Measurements from ENCODE around the gene RAPH1.
"Not testable (repeated sequence)": the region's sequence is repeated elsewhere in the genome, so short reads cannot be mapped to it uniquely, and the experiment has no call there.

The RAPH1 gene

GRCh38 chr2:203399031-203399430 lies 136.1 kb downstream of the RAPH1 start:
- Histone ChIP-seq H3K9ac (ENCODE audit: low read depth, low read length) (no peak overlapping the region), H3K36me3 (ENCODE audit: control insufficient read depth, insufficient read depth, low read length) (peaks cover 49% of the 10 kb centered on the region)

DNA sequence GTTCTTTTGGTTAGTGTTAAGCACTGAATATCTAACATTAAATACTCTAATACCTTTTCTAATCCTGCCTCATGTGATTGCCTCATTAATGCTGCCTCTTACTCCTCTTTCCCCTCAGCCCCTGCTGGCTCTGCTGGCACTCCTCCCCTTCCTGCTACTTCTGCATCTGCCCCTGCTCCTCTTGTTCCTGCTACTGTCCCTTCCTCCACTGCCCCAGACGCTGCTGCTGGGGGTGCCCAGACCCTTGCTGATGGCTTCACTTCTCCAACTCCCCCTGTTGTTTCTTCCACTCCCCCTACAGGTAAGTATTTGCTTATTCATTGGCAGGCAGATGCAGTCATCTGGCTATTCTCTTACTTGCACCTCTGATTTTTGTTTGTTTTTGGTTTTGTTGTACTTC lies 138.4 kb downstream of the RAPH1 start:
- Histone ChIP-seq H3K4me3 (ENCODE audit: low read depth, low read length) (no peak overlapping the region), H3K27me3 (ENCODE audit: control insufficient read depth, insufficient read depth, low read length) (no peaks in the 10 kb centered on the region)

More at GRCh38 chr2:203399031-203399430, 136.1 kb downstream of the RAPH1 start:
- Histone ChIP-seq H3K4me1 (ENCODE audit: control insufficient read depth, insufficient read depth, low read length) (peaks cover 7% of the 10 kb centered on the region; the same call in 1 of the 2 replicates), H3K27ac (ENCODE audit: low read depth, low read length) (no peak overlapping the region), H3K4me3 (ENCODE audit: low read depth, low read length) (no peak overlapping the region), H3K9me3 (ENCODE audit: control insufficient read depth, insufficient read depth, low read length) (no peaks in the 10 kb centered on the region), H3K27me3 (ENCODE audit: control insufficient read depth, insufficient read depth, low read length) (no peaks in the 10 kb centered on the region)

DNA sequence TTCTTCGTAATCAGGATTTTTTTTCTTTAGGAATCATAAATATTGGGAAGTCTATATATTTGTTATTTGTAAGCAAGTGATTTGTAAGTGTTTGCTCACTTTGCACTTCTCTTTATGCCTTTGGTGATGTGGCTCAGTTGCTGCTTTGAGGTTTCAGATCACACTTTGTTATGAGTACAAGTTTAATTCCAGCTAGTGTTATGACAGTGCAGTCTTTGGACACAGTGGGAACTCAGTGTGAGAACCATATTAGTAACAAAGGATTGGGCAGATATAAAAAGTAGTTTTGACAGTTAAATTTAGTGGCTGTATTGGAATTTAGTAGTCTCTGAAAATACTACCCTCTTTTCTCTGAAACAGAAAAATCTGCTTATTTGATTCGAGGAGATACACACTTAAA lies 139.2 kb downstream of the RAPH1 start:
- Histone ChIP-seq H3K36me3 (ENCODE audit: control insufficient read depth, insufficient read depth, low read length) (peaks cover 51% of the 10 kb centered on the region), H3K4me1 (ENCODE audit: control insufficient read depth, insufficient read depth, low read length) (peaks cover 7% of the 10 kb centered on the region; the same call in 1 of the 2 replicates), H3K27ac (ENCODE audit: low read depth, low read length) (no peak overlapping the region), H3K27me3 (ENCODE audit: control insufficient read depth, insufficient read depth, low read length) (no peaks in the 10 kb centered on the region), H3K9ac (ENCODE audit: low read depth, low read length) (no peak overlapping the region), H3K4me3 (ENCODE audit: low read depth, low read length) (no peak overlapping the region), H3K9me3 (ENCODE audit: control insufficient read depth, insufficient read depth, low read length) (no peaks in the 10 kb centered on the region)

More for the DNA sequence above, 138.4 kb downstream of the RAPH1 start:
- Histone ChIP-seq H3K9ac (ENCODE audit: low read depth, low read length) (no peak overlapping the region), H3K4me1 (ENCODE audit: control insufficient read depth, insufficient read depth, low read length) (peaks cover 7% of the 10 kb centered on the region; the same call in 1 of the 2 replicates), H3K9me3 (ENCODE audit: control insufficient read depth, insufficient read depth, low read length) (no peaks in the 10 kb centered on the region), H3K36me3 (ENCODE audit: control insufficient read depth, insufficient read depth, low read length) (peaks cover 45% of the 10 kb centered on the region), H3K27ac (ENCODE audit: low read depth, low read length) (no peak overlapping the region)

GRCh38 chr2:203394519-203395227 lies 140.4 kb downstream of the RAPH1 start:
- H3K27ac ChIP-seq (ENCODE audit: low read depth, low read length): no peak overlapping the region
- H3K9ac ChIP-seq (ENCODE audit: low read depth, low read length): no peak overlapping the region
- H3K36me3 ChIP-seq (ENCODE audit: control insufficient read depth, insufficient read depth, low read length): peaks cover 52% of the 10 kb centered on the region
- no peaks in the 10 kb centered on the region for H3K9me3 ChIP-seq (ENCODE audit: control insufficient read depth, insufficient read depth, low read length)
- H3K27me3 ChIP-seq (ENCODE audit: control insufficient read depth, insufficient read depth, low read length): no peaks in the 10 kb centered on the region
- no peak overlapping the region for H3K4me3 ChIP-seq (ENCODE audit: low read depth, low read length)
- H3K4me1 ChIP-seq (ENCODE audit: control insufficient read depth, insufficient read depth, low read length): peaks cover 7% of the 10 kb centered on the region; the same call in 1 of the 2 replicates

DNA sequence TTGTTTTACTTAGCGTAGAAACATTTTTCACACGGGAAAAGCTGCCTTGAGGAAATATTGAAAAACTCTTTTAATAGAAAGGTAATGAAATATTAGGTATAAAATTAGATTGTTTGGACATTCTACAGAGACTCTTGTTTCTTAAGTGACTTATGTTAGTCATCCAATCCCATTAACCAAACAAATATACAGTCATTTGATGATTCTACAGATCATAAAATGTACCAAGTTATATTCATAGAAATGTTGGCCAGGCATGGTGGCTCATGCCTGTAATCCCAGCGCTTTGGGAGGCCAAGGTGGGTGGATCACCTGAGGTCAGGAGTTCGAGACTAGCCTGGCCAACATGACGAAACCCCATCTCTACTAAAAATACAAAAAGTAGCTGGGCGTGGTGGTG lies 146.9 kb downstream of the RAPH1 start:
- not testable (repeated sequence) for H3K4me3 ChIP-seq (ENCODE audit: low read depth, low read length); H3K4me1 ChIP-seq (ENCODE audit: control insufficient read depth, insufficient read depth, low read length); H3K27me3 ChIP-seq (ENCODE audit: control insufficient read depth, insufficient read depth, low read length); H3K9me3 ChIP-seq (ENCODE audit: control insufficient read depth, insufficient read depth, low read length); H3K9ac ChIP-seq (ENCODE audit: low read depth, low read length); H3K27ac ChIP-seq (ENCODE audit: low read depth, low read length)
- peaks cover 34% of the 10 kb centered on the region for H3K36me3 ChIP-seq (ENCODE audit: control insufficient read depth, insufficient read depth, low read length)

DNA sequence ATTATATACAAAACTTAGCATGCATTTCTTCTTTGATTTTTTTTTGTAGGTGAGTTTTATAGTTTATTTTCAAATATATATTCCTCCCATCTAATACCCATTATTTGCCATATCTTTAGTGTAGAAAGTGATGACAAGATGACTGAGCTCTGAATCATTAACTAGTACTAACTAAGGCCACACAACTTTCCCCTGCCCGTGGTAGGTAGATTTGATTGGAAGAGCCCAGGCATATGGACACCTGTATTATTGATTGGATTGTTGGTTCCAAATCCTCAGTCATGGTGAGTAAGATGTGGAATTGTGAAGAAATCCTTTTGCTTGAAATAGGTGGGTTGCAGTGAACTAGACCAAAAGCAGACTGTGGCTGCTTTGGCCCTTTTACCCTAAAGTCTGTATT lies 152.1 kb downstream of the RAPH1 start:
- no peak overlapping the region for H3K27ac ChIP-seq (ENCODE audit: low read depth, low read length)

DNA sequence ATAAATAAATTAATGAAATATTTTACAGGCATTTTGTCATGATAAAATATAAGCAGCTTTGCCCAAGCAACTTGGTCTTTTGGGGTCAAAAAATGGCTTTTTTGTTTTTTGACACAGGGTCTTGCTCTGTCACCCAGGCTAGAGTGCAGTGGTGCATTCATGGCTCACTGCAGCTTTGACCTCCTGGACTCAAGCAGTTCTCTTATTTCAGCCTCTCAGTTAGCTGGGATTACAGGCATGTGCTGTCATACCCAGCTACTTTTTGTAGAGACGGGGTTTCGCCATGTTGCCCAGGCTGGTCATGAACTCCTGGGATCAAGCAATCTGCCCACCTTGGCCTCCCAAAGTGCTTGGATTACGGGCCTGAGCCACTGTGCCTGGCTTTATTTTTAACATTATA lies 155.9 kb downstream of the RAPH1 start:
- H3K9me3 ChIP-seq (ENCODE audit: control insufficient read depth, insufficient read depth, low read length): no peaks in the 10 kb centered on the region
- H3K4me3 ChIP-seq (ENCODE audit: low read depth, low read length): no peak overlapping the region
- H3K27ac ChIP-seq (ENCODE audit: low read depth, low read length): no peak overlapping the region
- H3K9ac ChIP-seq (ENCODE audit: low read depth, low read length): no peak overlapping the region
- no peaks in the 10 kb centered on the region for H3K4me1 ChIP-seq (ENCODE audit: control insufficient read depth, insufficient read depth, low read length)
- H3K27me3 ChIP-seq (ENCODE audit: control insufficient read depth, insufficient read depth, low read length): no peaks in the 10 kb centered on the region
- H3K36me3 ChIP-seq (ENCODE audit: control insufficient read depth, insufficient read depth, low read length): peaks cover 21% of the 10 kb centered on the region

More for the DNA sequence above, 152.1 kb downstream of the RAPH1 start:
- H3K36me3 ChIP-seq (ENCODE audit: control insufficient read depth, insufficient read depth, low read length): peaks cover 24% of the 10 kb centered on the region
- no peaks in the 10 kb centered on the region for H3K27me3 ChIP-seq (ENCODE audit: control insufficient read depth, insufficient read depth, low read length)
- no peak overlapping the region for H3K4me3 ChIP-seq (ENCODE audit: low read depth, low read length)
- no peak overlapping the region for H3K9ac ChIP-seq (ENCODE audit: low read depth, low read length)
- no peaks in the 10 kb centered on the region for H3K4me1 ChIP-seq (ENCODE audit: control insufficient read depth, insufficient read depth, low read length)
- H3K9me3 ChIP-seq (ENCODE audit: control insufficient read depth, insufficient read depth, low read length): no peaks in the 10 kb centered on the region

DNA sequence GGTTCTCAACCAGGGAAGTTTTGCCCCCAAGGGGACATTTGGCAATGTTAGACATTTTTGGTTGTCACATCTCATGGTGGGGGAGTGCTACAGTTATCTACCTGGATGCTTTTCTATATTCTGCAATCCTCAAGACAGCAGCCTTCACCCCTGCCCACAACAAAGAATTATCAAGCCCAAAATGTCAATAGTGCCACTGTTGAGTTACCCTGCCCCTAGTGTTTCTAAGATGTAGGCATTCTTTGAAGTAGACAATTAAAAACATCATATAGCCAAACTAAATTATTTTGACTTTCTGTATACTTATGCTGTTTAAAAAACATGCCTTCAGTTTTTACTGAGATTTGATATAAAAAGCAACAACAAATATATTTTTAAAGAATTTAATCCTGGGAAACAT lies 158.9 kb downstream of the RAPH1 start:
- H3K9me3 ChIP-seq (ENCODE audit: control insufficient read depth, insufficient read depth, low read length): no peaks in the 10 kb centered on the region; the same call in none of the 2 replicates
- H3K4me1 ChIP-seq (ENCODE audit: control insufficient read depth, insufficient read depth, low read length): no peaks in the 10 kb centered on the region
- H3K27ac ChIP-seq (ENCODE audit: low read depth, low read length): no peak overlapping the region
- no peak overlapping the region for H3K9ac ChIP-seq (ENCODE audit: low read depth, low read length)
- no peak overlapping the region for H3K4me3 ChIP-seq (ENCODE audit: low read depth, low read length)
- H3K27me3 ChIP-seq (ENCODE audit: control insufficient read depth, insufficient read depth, low read length): no peaks in the 10 kb centered on the region
- peaks cover 14% of the 10 kb centered on the region for H3K36me3 ChIP-seq (ENCODE audit: control insufficient read depth, insufficient read depth, low read length)

- not testable (repeated sequence) for H3K9ac ChIP-seq (ENCODE audit: low read depth, low read length); H3K4me3 ChIP-seq (ENCODE audit: low read depth, low read length); H3K27me3 ChIP-seq (ENCODE audit: control insufficient read depth, insufficient read depth, low read length); H3K4me1 ChIP-seq (ENCODE audit: control insufficient read depth, insufficient read depth, low read length); H3K9me3 ChIP-seq (ENCODE audit: control insufficient read depth, insufficient read depth, low read length); H3K27ac ChIP-seq (ENCODE audit: low read depth, low read length)
- peaks cover 32% of the 10 kb centered on the region for H3K36me3 ChIP-seq (ENCODE audit: control insufficient read depth, insufficient read depth, low read length)
Observed at GRCh38 chr2:203372706-203373105, 162.4 kb downstream of the RAPH1 start.

DNA sequence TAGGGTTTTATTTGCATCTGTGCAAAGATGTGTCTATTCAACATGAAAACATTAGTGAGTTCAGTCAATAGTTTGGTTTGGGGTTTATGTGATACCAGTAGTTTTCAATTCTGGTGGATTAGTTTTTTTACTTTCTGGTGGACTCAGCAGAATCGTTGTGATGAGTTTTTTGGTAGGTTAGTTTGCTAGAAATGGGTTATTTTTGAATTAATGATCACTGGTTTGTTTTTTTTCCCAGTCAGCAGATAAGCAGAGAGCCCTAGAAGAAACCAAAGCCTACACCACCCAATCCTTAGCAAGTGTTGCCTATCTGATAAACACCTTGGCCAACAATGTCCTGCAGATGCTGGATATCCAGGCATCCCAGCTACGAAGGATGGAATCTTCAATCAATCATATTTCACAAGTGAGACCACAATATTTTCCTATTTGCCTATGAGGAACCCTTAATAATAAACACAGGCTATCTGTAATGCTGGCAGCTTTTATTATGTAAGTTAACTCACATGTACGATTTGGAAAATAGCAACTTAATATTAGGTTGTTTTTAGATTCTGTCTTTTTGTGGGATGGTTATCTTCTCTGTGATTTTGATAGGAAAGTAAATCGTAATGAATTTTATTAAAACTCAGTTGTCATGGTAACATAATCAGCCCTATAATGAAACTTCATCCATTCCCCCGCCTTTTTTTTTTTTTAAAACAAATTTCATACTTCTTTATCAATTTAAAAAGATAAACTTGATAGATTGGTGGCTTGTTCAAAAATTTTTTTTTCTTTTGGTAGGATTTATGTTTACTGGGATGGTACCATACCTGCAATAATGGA lies 168.2 kb downstream of the RAPH1 start:
- Histone ChIP-seq H3K27me3 (ENCODE audit: control insufficient read depth, insufficient read depth, low read length) (no peaks in the 10 kb centered on the region), H3K4me1 (ENCODE audit: control insufficient read depth, insufficient read depth, low read length) (no peaks in the 10 kb centered on the region), H3K4me3 (ENCODE audit: low read depth, low read length) (no peak overlapping the region), H3K9me3 (ENCODE audit: control insufficient read depth, insufficient read depth, low read length) (no peaks in the 10 kb centered on the region; the same call in 1 of the 2 replicates), H3K9ac (ENCODE audit: low read depth, low read length) (no peak overlapping the region), H3K36me3 (ENCODE audit: control insufficient read depth, insufficient read depth, low read length) (peaks cover 42% of the 10 kb centered on the region), H3K27ac (ENCODE audit: low read depth, low read length) (no peak overlapping the region)

GRCh38 chr2:203361922-203362321 lies 173.2 kb downstream of the RAPH1 start:
- no peak overlapping the region for H3K9ac ChIP-seq (ENCODE audit: low read depth, low read length)
- H3K9me3 ChIP-seq (ENCODE audit: control insufficient read depth, insufficient read depth, low read length): no peaks in the 10 kb centered on the region
- peaks cover 10% of the 10 kb centered on the region for H3K36me3 ChIP-seq (ENCODE audit: control insufficient read depth, insufficient read depth, low read length)
- no peaks in the 10 kb centered on the region for H3K4me1 ChIP-seq (ENCODE audit: control insufficient read depth, insufficient read depth, low read length)
- no peak overlapping the region for H3K27ac ChIP-seq (ENCODE audit: low read depth, low read length)
- no peaks in the 10 kb centered on the region for H3K27me3 ChIP-seq (ENCODE audit: control insufficient read depth, insufficient read depth, low read length)
- H3K4me3 ChIP-seq (ENCODE audit: low read depth, low read length): no peak overlapping the region

Data from HUES48 (cell line).